A549 (cell line): ENCODE data around the gene AMHR2. TPM values are rescaled to one million over a fixed set of nuclear protein-coding genes. Genes with fewer than 3 reads are reported as not detected.

Experiments
- ATAC-seq, 2 experiments: fragments of 200-7000 bp in 1 of 2; fragments of >200 bp in 1 of 2; cut with Nextera tagmentation in 1 of 2; cut with Tn5 transposase in 1 of 2; 3 replicates each; pipeline versions ENCODE4 v1.8.0 to v1.9.1; 2018 to 2020; ENCODE audit warnings: mild to moderate bottlenecking in 1 of 2, moderate library complexity in 1 of 2
- CTCF ChIA-PET: fragments of 300-600 bp; sonication (Branson Sonifier 250); formaldehyde crosslinking; extraction: SDS; loops from one replicate; lab custom pipeline; 2021; ENCODE audit warnings: antibody characterized with exemption, inconsistent platforms; lab: Yijun Ruan, JAX
- POLR2A ChIA-PET: fragments of 350-600 bp; formaldehyde crosslinking; extraction: SDS; loops from one replicate; lab custom pipeline; 2021; ENCODE audit warnings: antibody characterized with exemption, inconsistent platforms; lab: Yijun Ruan, JAX
- DNase-seq, 2 experiments: peaks; one replicate each; pipeline versions ENCODE4 v3.0.0 to v3.0.0-alpha.2; 2011 to 2016; ENCODE audit warnings: low read depth in 1 of 2, low spot score in 1 of 2
- FAIRE-seq: peaks from 2 replicates; lab custom pipeline; 2011; peaks lifted over from hg19 to GRCh38; lab: Jason Lieb, UNC
- H3K27ac ChIP-seq, 2 experiments: fragments of >200 bp; sonication (Bioruptor Twin); formaldehyde crosslinking; 3 replicates each; pipeline ENCODE4 v1.5.1; 2016 to 2017
- H3K4me1 ChIP-seq: fragments of >200 bp; sonication (Bioruptor Twin); formaldehyde crosslinking; 3 replicates; pipeline ENCODE4 v1.6.1; 2016
- H3K4me2 ChIP-seq: fragments of >200 bp; sonication (Bioruptor Twin); formaldehyde crosslinking; 3 replicates; pipeline ENCODE4 v1.6.1; 2016
- H3K4me3 ChIP-seq: fragments of >200 bp; sonication (Bioruptor Twin); formaldehyde crosslinking; 3 replicates; pipeline ENCODE4 v1.5.1; 2016
- H3K9me3 ChIP-seq: fragments of >200 bp; sonication (Bioruptor Twin); formaldehyde crosslinking; 3 replicates; pipeline ENCODE4 v1.6.1; 2016
- CBX8 ChIP-seq: fragments of 200-600 bp; sonication (generic); IDR thresholded peaks from 2 replicates; pipeline ENCODE4 v1.6.1; 2016
- CEBPB ChIP-seq, 2 experiments: fragments of >200 bp in 1 of 2; sonication (Bioruptor Twin) in 1 of 2; formaldehyde crosslinking in 1 of 2; IDR thresholded peaks; 2 replicates each; pipeline ENCODE4 v1.6.1; 2012 to 2016
- HOXB5 ChIP-seq: fragments of 250-450 bp; sonication (Bioruptor Pico); IDR thresholded peaks from 2 replicates; pipeline ENCODE4 v1.5.0; 2020; ENCODE audit warnings: mild to moderate bottlenecking, moderate library complexity
- JUN ChIP-seq, 2 experiments: fragments of >200 bp; sonication (Bioruptor Twin); formaldehyde crosslinking; IDR thresholded peaks; 2 replicates in 1 of 2; 3 replicates in 1 of 2; pipeline ENCODE4 v1.6.1; 2016 to 2017
- KDM5A ChIP-seq: fragments of 200-600 bp; sonication (generic); IDR thresholded peaks from 2 replicates; pipeline ENCODE4 v1.6.1; 2016; ENCODE audit warnings: antibody characterized with exemption, mild to moderate bottlenecking
- MYC ChIP-seq: IDR thresholded peaks from 2 replicates; pipeline ENCODE4 v1.6.1; 2012; ENCODE audit warnings: mild to moderate bottlenecking, inconsistent platforms, low read length, improper control_type of control experiment, borderline replicate concordance
- NPAS2 ChIP-seq: fragments of 250-450 bp; sonication (Bioruptor Pico); IDR thresholded peaks from 2 replicates; pipeline ENCODE4 v1.8.0; 2022; ENCODE audit warnings: mild to moderate bottlenecking, moderate library complexity, borderline replicate concordance
- NR3C1 ChIP-seq: fragments of >200 bp; sonication (Bioruptor Twin); formaldehyde crosslinking; IDR thresholded peaks from 3 replicates; pipeline ENCODE4 v1.6.1; 2017
- PHF8 ChIP-seq: fragments of 200-600 bp; sonication (generic); IDR thresholded peaks from 2 replicates; pipeline ENCODE4 v1.6.1; 2016; ENCODE audit warnings: low read depth, mild to moderate bottlenecking, antibody characterized with exemption, moderate library complexity, borderline replicate concordance
- POLR2AphosphoS2 ChIP-seq: conservative IDR thresholded peaks from 2 replicates; pipeline ENCODE4 v1.6.1; 2012; ENCODE audit warnings: low read length, improper control_type of control experiment, inconsistent platforms
- RARB ChIP-seq: fragments of 250-450 bp; sonication (Bioruptor Pico); IDR thresholded peaks from 2 replicates; pipeline ENCODE4 v1.8.0; 2021; ENCODE audit warnings: mild to moderate bottlenecking, moderate library complexity
- RCOR1 ChIP-seq: fragments of 150-350 bp; IDR thresholded peaks from 2 replicates; pipeline ENCODE4 v1.6.1; 2014; ENCODE audit warnings: antibody characterized with exemption, low read length, low read depth
- SREBF2 ChIP-seq: fragments of 450-650 bp; IDR thresholded peaks from 2 replicates; pipeline ENCODE4 v1.6.1; 2014; ENCODE audit warnings: mild to moderate bottlenecking, moderate library complexity
- TFCP2L1 ChIP-seq: fragments of 250-450 bp; sonication (Bioruptor Pico); IDR thresholded peaks from 2 replicates; pipeline ENCODE4 v1.5.0; 2021; ENCODE audit warnings: mild to moderate bottlenecking
- TP53 ChIP-seq: fragments of 250-450 bp; sonication (Bioruptor Pico); IDR thresholded peaks from 2 replicates; pipeline ENCODE4 v1.5.0; 2021; ENCODE audit warnings: mild to moderate bottlenecking, moderate library complexity
- ZFP36 ChIP-seq: fragments of 450-650 bp; IDR thresholded peaks from 2 replicates; pipeline ENCODE4 v1.6.1; 2014; ENCODE audit warnings: borderline replicate concordance; ENCODE audit not compliant: partially characterized antibody
- ZNF302 ChIP-seq: fragments of 250-450 bp; sonication (Bioruptor Pico); IDR thresholded peaks from 2 replicates; pipeline ENCODE4 v1.9.0; 2021; ENCODE audit warnings: inconsistent platforms, mild to moderate bottlenecking, moderate library complexity
- WGBS: methylation state at CpG from one replicate; pipeline ENCODE4 v1.1.6; 2017; ENCODE audit errors: missing lambda C conversion rate; 5-methylcytosine and 5-hydroxymethylcytosine counted together
- polyA plus RNA-seq, 4 experiments: library from polyadenylated mRNA; depleted of rRNA in 3 of 4; stranded (reverse); fragments of >200 nt; fragmentation: RNase III in 1 of 4; extraction: RNeasy Plus Mini Kit Qiagen cat#74134 plus additional on column Dnase treatment in 1 of 4; gene quantifications; 2 replicates in 3 of 4; 3 replicates in 1 of 4; pipeline ENCODE4 v1.2.3, GENCODE V29; 2011 to 2017
- TF ChIP-seq, protein P1 (sequence below): fragments of >200 bp; sonication (Bioruptor Twin); formaldehyde crosslinking; IDR thresholded peaks from 2 replicates; pipeline ENCODE4 v1.6.1; 2016
- TF ChIP-seq, protein P2 (sequence below): fragments of 450-650 bp; IDR thresholded peaks from 2 replicates; pipeline ENCODE4 v1.6.1; 2014; ENCODE audit warnings: antibody characterized with exemption
- TF ChIP-seq, protein P3 (sequence below): IDR thresholded peaks from 2 replicates; pipeline ENCODE4 v1.6.1; 2012
- TF ChIP-seq, protein P4 (sequence below): fragments of 150-350 bp; IDR thresholded peaks from 2 replicates; pipeline ENCODE4 v1.6.1; 2014; ENCODE audit warnings: low read depth, mild to moderate bottlenecking, low read length
- TF ChIP-seq, protein P5 (sequence below): fragments of 250-450 bp; sonication (Bioruptor Pico); IDR thresholded peaks from 2 replicates; pipeline ENCODE4 v1.5.0; 2020; ENCODE audit warnings: low read depth, mild to moderate bottlenecking, moderate library complexity
- TF ChIP-seq, protein P6 (sequence below): fragments of 200-600 bp; sonication (generic); IDR thresholded peaks from 2 replicates; pipeline ENCODE4 v1.6.1; 2016; ENCODE audit warnings: antibody characterized with exemption, mild to moderate bottlenecking, moderate library complexity

AMHR2 gene
- polyA plus RNA-seq, 2 of the 4 experiments (the other 2 are of a cell fraction) = 0.12 to 0.18 TPM

DNA sequence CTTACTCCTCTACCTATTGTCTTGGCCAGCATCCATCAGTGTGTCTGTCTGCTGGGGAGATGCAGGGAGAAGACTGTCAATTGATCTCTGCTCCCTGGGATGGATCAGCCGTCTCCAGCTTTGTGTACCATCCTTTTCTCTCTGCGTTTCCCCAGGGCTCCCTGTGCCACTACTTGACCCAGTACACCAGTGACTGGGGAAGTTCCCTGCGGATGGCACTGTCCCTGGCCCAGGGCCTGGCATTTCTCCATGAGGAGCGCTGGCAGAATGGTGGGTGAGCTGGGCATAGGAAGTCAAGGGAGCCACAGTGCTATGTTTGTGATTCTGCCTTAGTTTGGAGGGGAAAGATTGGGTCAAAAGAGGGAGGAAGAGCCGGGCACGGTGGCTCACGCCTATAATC, 5.1 kb downstream of the AMHR2 start:
- 51% methylated on average over 7 of the region's 7 CpGs for WGBS

DNA sequence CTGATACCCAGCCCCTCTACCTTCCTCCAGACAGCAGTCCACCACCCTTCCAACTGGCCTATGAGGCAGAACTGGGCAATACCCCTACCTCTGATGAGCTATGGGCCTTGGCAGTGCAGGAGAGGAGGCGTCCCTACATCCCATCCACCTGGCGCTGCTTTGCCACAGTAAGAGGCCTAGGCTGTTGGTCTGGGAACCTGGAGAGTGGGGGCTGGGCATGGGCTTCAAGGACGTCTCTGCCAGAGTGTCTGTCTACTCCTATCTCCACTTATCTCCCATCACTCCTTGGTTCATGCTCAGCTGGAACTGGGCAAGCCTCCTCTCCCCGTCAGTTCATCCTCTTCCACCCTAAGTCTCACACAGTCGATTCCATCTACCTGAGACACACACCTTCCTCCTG, 6.5 kb downstream of the AMHR2 start:
- Histone ChIP-seq H3K27ac (peak overlapping the region; percentile 71 to 85; a peak in 5 of 6 replicates), H3K9me3 (no peaks in the 10 kb centered on the region), H3K4me3 (no peak overlapping the region), H3K4me2 (no peak overlapping the region), H3K4me1 (peaks cover 45% of the 10 kb centered on the region)
- no peak for ATAC-seq
- no peak for DNase-seq
- FAIRE-seq = no peak
- CTCF ChIA-PET = interaction anchor here (1.2 to 16.7 kb wide), 7 partner anchors 8 to 109 kb away, joined by 3 to 408 read pairs (median 8); partner anchors contain the start of genes AAAS and PRR13
- POLR2A ChIA-PET = interaction anchor here (0.8 to 1.6 kb wide), 2 partner anchors 11 kb away, joined by 3 to 7 read pairs; partner anchors contain the start of gene PRR13
- WGBS = 95% methylated on average over 5 of the region's 5 CpGs
- TF ChIP-seq POLR2AphosphoS2 = no peak
- no peak for TF ChIP-seq MYC
- TF ChIP-seq, protein P1, sequence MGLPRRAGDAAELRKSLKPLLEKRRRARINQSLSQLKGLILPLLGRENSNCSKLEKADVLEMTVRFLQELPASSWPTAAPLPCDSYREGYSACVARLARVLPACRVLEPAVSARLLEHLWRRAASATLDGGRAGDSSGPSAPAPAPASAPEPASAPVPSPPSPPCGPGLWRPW = no peak
- no peak for TF ChIP-seq RCOR1
- no peak for TF ChIP-seq TFCP2L1 (CRISPR knock-in tag)
- TF ChIP-seq, protein P2, sequence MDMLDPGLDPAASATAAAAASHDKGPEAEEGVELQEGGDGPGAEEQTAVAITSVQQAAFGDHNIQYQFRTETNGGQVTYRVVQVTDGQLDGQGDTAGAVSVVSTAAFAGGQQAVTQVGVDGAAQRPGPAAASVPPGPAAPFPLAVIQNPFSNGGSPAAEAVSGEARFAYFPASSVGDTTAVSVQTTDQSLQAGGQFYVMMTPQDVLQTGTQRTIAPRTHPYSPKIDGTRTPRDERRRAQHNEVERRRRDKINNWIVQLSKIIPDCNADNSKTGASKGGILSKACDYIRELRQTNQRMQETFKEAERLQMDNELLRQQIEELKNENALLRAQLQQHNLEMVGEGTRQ = no peak

More for the DNA sequence above, 5.1 kb downstream of the AMHR2 start:
- no peak for DNase-seq
- H3K9me3 ChIP-seq = no peaks in the 10 kb centered on the region
- H3K4me1 ChIP-seq = peaks cover 45% of the 10 kb centered on the region
- peak overlapping the region; percentile 68 for H3K4me2 ChIP-seq
- POLR2A ChIA-PET = interaction anchor here (0.5 to 2.6 kb wide), 7 partner anchors 10 to 779 kb away, joined by 3 to 29 read pairs (median 5); partner anchors contain the start of genes AAAS, PRR13 and SP1
- TF ChIP-seq TP53 (CRISPR knock-in tag) = no peak
- no peak for TF ChIP-seq TFCP2L1 (CRISPR knock-in tag)
- no peak for TF ChIP-seq ZNF302 (CRISPR knock-in tag)
- TF ChIP-seq, protein P3, sequence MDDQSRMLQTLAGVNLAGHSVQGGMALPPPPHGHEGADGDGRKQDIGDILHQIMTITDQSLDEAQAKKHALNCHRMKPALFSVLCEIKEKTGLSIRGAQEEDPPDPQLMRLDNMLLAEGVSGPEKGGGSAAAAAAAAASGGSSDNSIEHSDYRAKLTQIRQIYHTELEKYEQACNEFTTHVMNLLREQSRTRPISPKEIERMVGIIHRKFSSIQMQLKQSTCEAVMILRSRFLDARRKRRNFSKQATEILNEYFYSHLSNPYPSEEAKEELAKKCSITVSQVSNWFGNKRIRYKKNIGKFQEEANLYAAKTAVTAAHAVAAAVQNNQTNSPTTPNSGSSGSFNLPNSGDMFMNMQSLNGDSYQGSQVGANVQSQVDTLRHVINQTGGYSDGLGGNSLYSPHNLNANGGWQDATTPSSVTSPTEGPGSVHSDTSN = no peak
- TF ChIP-seq NPAS2 (CRISPR knock-in tag) = no peak
- no peak for TF ChIP-seq KDM5A
- no peak for TF ChIP-seq POLR2AphosphoS2
- TF ChIP-seq HOXB5 = no peak
- TF ChIP-seq, protein P4, sequence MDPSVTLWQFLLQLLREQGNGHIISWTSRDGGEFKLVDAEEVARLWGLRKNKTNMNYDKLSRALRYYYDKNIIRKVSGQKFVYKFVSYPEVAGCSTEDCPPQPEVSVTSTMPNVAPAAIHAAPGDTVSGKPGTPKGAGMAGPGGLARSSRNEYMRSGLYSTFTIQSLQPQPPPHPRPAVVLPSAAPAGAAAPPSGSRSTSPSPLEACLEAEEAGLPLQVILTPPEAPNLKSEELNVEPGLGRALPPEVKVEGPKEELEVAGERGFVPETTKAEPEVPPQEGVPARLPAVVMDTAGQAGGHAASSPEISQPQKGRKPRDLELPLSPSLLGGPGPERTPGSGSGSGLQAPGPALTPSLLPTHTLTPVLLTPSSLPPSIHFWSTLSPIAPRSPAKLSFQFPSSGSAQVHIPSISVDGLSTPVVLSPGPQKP = no peak
- TF ChIP-seq, all 56 proteins: peak for 0
- FAIRE-seq = no peak
- H3K27ac ChIP-seq = peak overlapping the region; percentile 71 to 85
- ATAC-seq = peak in 1 of 2 experiments; percentile 4; a peak in 1 of 6 replicates
- H3K4me3 ChIP-seq = no peak overlapping the region
- CTCF ChIA-PET = interaction anchor here (1.0 to 16.7 kb wide), 16 partner anchors 8 to 318 kb away, joined by 3 to 408 read pairs (median 4); partner anchors contain the start of genes AAAS and PRR13

GRCh38 chr12:53431187-53431586, 7.5 kb downstream of the AMHR2 start:
- H3K27ac ChIP-seq = peak overlapping the region; percentile 63 to 85; a peak in 5 of 6 replicates
- H3K4me1 ChIP-seq = peaks cover 45% of the 10 kb centered on the region
- ChIA-PET CTCF (interaction anchor here (1.1 to 16.7 kb wide), 9 partner anchors 9 to 107 kb away, joined by 3 to 408 read pairs (median 4); partner anchors contain the start of gene PRR13), POLR2A (interaction anchor here (1.6 kb wide), 1 partner anchor 10 kb away, joined by 7 read pairs; the partner anchor contains the start of gene PRR13)
- H3K4me2 ChIP-seq = peak overlapping the region; percentile 57
- peak in 1 of 2 experiments; percentile 23; a peak in 3 of 6 replicates for ATAC-seq
- FAIRE-seq = no peak
- DNase-seq = peak in 1 of 2 experiments; percentile 41
- no peak overlapping the region for H3K4me3 ChIP-seq
- no peaks in the 10 kb centered on the region for H3K9me3 ChIP-seq
- 42% methylated on average over 7 of the region's 7 CpGs for WGBS
- TF ChIP-seq RARB (CRISPR knock-in tag) (no peak), ZFP36 (no peak), SREBF2 (no peak), JUN (IDR thresholded peaks at IDR 0.05) (no peak), TP53 (CRISPR knock-in tag) (no peak), CBX8 (no peak), PHF8 (no peak), CEBPB (IDR thresholded peaks at IDR 0.05) (no peak), NR3C1 (no peak), ZNF302 (CRISPR knock-in tag) (no peak)
- TF ChIP-seq, protein P5, sequence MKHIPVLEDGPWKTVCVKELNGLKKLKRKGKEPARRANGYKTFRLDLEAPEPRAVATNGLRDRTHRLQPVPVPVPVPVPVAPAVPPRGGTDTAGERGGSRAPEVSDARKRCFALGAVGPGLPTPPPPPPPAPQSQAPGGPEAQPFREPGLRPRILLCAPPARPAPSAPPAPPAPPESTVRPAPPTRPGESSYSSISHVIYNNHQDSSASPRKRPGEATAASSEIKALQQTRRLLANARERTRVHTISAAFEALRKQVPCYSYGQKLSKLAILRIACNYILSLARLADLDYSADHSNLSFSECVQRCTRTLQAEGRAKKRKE (CRISPR knock-in tag) = no peak
- TF ChIP-seq, protein P6, sequence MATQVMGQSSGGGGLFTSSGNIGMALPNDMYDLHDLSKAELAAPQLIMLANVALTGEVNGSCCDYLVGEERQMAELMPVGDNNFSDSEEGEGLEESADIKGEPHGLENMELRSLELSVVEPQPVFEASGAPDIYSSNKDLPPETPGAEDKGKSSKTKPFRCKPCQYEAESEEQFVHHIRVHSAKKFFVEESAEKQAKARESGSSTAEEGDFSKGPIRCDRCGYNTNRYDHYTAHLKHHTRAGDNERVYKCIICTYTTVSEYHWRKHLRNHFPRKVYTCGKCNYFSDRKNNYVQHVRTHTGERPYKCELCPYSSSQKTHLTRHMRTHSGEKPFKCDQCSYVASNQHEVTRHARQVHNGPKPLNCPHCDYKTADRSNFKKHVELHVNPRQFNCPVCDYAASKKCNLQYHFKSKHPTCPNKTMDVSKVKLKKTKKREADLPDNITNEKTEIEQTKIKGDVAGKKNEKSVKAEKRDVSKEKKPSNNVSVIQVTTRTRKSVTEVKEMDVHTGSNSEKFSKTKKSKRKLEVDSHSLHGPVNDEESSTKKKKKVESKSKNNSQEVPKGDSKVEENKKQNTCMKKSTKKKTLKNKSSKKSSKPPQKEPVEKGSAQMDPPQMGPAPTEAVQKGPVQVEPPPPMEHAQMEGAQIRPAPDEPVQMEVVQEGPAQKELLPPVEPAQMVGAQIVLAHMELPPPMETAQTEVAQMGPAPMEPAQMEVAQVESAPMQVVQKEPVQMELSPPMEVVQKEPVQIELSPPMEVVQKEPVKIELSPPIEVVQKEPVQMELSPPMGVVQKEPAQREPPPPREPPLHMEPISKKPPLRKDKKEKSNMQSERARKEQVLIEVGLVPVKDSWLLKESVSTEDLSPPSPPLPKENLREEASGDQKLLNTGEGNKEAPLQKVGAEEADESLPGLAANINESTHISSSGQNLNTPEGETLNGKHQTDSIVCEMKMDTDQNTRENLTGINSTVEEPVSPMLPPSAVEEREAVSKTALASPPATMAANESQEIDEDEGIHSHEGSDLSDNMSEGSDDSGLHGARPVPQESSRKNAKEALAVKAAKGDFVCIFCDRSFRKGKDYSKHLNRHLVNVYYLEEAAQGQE = no peak
